ENCODE data around the gene LRRC72.
"Not testable (repeated sequence)": the region's sequence is repeated elsewhere in the genome, so short reads cannot be mapped to it uniquely, and the experiment has no call there.

Gene LRRC72

GRCh38 chr7:16529697-16530096 is 3.1 kb downstream of the LRRC72 start:
- DNase-seq: no peak

GRCh38 chr7:16531707-16532106 is 5.1 kb downstream of the LRRC72 start:
- peak; percentile 9 for DNase-seq

GRCh38 chr7:16532272-16532671 is 5.6 kb downstream of the LRRC72 start:
- no peak for DNase-seq

- no peak for DNase-seq
These were observed 8.9 kb downstream of the LRRC72 start for GRCh38 chr7:16535500-16535899.

GRCh38 chr7:16540559-16540958 is 13.9 kb downstream of the LRRC72 start:
- not testable (repeated sequence) for DNase-seq

GRCh38 chr7:16542401-16542800 is 15.8 kb downstream of the LRRC72 start:
- DNase-seq: no peak

- DNase-seq: no peak
These were observed 16.8 kb downstream of the LRRC72 start for GRCh38 chr7:16543456-16543855.

- DNase-seq: no peak
These were observed 20.4 kb downstream of the LRRC72 start for GRCh38 chr7:16546921-16547505.

GRCh38 chr7:16548428-16548827 is 21.8 kb downstream of the LRRC72 start:
- no peak for DNase-seq

GRCh38 chr7:16550671-16551070 is 24.0 kb downstream of the LRRC72 start:
- no peak for DNase-seq

GRCh38 chr7:16554518-16555236 is 28.1 kb downstream of the LRRC72 start:
- no peak for DNase-seq

- DNase-seq: no peak
These were observed 29.7 kb downstream of the LRRC72 start for GRCh38 chr7:16556359-16556758.

- DNase-seq: no peak
These were observed 32.2 kb downstream of the LRRC72 start for GRCh38 chr7:16558761-16559302.

- no peak for DNase-seq
These were observed 33.0 kb downstream of the LRRC72 start for GRCh38 chr7:16559497-16560179.

- no peak for DNase-seq
These were observed 35.3 kb downstream of the LRRC72 start for GRCh38 chr7:16561943-16562342.

- DNase-seq: no peak
These were observed 36.0 kb downstream of the LRRC72 start for GRCh38 chr7:16562456-16563220.

GRCh38 chr7:16563281-16564022 is 36.8 kb downstream of the LRRC72 start:
- DNase-seq: no peak

- DNase-seq: no peak
These were observed 37.4 kb downstream of the LRRC72 start for GRCh38 chr7:16564023-16564380.

- peak; percentile 46 for DNase-seq
These were observed 38.3 kb downstream of the LRRC72 start for GRCh38 chr7:16564909-16565426.

- DNase-seq: no peak
These were observed 45.3 kb downstream of the LRRC72 start for GRCh38 chr7:16571941-16572340.

GRCh38 chr7:16579216-16579615 is 52.6 kb downstream of the LRRC72 start:
- no peak for DNase-seq

GRCh38 chr7:16581286-16581685 is 54.7 kb downstream of the LRRC72 start:
- DNase-seq: no peak
